ENCODE results near the gene ITPR1.

The ITPR1 gene

DNA sequence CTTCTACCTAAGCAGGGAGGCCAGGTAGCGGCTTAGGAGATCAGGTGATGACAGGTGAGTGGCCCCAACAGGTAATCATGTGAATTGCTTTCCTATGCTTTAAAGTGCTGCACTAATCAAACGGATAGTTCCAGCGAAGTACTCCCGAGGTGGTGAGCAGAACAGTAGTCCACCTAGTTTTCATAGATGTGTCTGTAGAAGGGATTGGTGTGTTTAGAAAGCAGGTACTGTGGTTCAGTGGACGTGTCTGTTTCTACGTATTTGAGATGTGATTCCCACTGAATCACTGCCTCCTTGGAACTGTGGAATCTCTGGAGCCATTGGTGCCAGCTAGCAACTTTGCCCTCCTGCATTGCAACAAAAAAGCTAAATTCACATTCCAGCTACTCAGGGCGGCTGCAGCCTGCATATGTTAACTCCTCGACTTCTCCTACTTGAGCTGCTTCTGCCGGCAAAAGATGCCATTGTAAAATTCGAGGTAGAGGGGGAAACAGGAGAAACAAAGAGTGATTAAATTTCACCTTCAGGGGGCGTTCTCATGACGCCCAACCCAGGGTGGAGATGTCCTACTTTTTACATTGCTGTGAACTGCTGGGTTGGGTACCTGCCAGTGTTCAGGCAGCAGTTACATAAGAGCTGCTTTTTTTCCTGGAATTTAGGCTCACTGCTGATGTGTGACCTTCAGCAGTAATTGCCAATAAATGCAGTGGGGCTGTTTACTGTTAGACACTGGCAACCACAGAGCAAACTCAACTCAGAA, 227.3 kb downstream of the ITPR1 start:
- peak; percentile 50 for ATAC-seq
- no peak for TF ChIP-seq ESRRG (CRISPR knock-in tag; IDR thresholded peaks at IDR 0.05)
- no peak for TF ChIP-seq ARNTL (CRISPR knock-in tag; IDR thresholded peaks at IDR 0.05; ENCODE audit: borderline replicate concordance, low read depth)

- ATAC-seq, result peak; percentile 80
- TF ChIP-seq ISL1 (CRISPR knock-in tag; IDR thresholded peaks at IDR 0.05) (peak; percentile 34; the same call in 1 of the 2 replicates), ZNF8 (CRISPR knock-in tag; IDR thresholded peaks at IDR 0.05) (no peak), CSDC2 (CRISPR knock-in tag; IDR thresholded peaks at IDR 0.05) (0 out of 2 replicates have a peak, but pooled peaks have one; percentile 63), ESRRG (CRISPR knock-in tag; IDR thresholded peaks at IDR 0.05) (no peak), OSR1 (CRISPR knock-in tag; IDR thresholded peaks at IDR 0.05) (no peak), ZFP30 (CRISPR knock-in tag; IDR thresholded peaks at IDR 0.05) (no peak), PATZ1 (CRISPR knock-in tag; IDR thresholded peaks at IDR 0.05; ENCODE audit: borderline replicate concordance) (no peak), ZFP3 (CRISPR knock-in tag; IDR thresholded peaks at IDR 0.05) (no peak)
- TF ChIP-seq, protein P1, sequence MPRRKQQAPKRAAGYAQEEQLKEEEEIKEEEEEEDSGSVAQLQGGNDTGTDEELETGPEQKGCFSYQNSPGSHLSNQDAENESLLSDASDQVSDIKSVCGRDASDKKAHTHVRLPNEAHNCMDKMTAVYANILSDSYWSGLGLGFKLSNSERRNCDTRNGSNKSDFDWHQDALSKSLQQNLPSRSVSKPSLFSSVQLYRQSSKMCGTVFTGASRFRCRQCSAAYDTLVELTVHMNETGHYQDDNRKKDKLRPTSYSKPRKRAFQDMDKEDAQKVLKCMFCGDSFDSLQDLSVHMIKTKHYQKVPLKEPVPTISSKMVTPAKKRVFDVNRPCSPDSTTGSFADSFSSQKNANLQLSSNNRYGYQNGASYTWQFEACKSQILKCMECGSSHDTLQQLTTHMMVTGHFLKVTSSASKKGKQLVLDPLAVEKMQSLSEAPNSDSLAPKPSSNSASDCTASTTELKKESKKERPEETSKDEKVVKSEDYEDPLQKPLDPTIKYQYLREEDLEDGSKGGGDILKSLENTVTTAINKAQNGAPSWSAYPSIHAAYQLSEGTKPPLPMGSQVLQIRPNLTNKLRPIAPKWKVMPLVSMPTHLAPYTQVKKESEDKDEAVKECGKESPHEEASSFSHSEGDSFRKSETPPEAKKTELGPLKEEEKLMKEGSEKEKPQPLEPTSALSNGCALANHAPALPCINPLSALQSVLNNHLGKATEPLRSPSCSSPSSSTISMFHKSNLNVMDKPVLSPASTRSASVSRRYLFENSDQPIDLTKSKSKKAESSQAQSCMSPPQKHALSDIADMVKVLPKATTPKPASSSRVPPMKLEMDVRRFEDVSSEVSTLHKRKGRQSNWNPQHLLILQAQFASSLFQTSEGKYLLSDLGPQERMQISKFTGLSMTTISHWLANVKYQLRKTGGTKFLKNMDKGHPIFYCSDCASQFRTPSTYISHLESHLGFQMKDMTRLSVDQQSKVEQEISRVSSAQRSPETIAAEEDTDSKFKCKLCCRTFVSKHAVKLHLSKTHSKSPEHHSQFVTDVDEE (CRISPR knock-in tag; IDR thresholded peaks at IDR 0.05), result no peak
Measured at GRCh38 chr3:4721511-4721911, 228.4 kb downstream of the ITPR1 start.

DNA sequence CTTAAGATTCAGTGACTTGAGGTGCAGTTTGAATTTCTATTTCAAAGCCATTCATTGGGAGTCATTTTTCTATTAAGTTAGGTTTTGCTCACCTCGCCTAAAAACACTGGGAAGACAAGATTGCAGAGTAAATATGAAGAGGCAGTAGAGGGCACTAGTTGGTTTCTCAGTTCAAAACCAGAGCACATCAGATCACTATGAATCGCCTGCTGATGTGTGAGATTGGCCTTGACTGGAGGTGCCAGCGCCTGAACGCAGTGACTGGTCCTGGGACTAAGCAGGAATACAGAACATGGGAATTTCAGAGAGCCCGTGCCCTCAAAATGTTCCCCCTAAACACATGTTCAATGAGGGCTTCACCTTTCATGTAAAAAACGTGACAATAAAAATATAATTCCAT, 229.0 kb downstream of the ITPR1 start:
- peak; percentile 78 for ATAC-seq
- TF ChIP-seq PATZ1 (CRISPR knock-in tag; IDR thresholded peaks at IDR 0.05; ENCODE audit: borderline replicate concordance) (no peak), GLIS3 (CRISPR knock-in tag; IDR thresholded peaks at IDR 0.05) (no peak), ZNF8 (CRISPR knock-in tag; IDR thresholded peaks at IDR 0.05) (no peak), POU6F1 (CRISPR knock-in tag; IDR thresholded peaks at IDR 0.05; ENCODE audit: borderline replicate concordance, low read depth) (no peak), CSDC2 (CRISPR knock-in tag; IDR thresholded peaks at IDR 0.05) (no peak)
- TF ChIP-seq, protein P2, sequence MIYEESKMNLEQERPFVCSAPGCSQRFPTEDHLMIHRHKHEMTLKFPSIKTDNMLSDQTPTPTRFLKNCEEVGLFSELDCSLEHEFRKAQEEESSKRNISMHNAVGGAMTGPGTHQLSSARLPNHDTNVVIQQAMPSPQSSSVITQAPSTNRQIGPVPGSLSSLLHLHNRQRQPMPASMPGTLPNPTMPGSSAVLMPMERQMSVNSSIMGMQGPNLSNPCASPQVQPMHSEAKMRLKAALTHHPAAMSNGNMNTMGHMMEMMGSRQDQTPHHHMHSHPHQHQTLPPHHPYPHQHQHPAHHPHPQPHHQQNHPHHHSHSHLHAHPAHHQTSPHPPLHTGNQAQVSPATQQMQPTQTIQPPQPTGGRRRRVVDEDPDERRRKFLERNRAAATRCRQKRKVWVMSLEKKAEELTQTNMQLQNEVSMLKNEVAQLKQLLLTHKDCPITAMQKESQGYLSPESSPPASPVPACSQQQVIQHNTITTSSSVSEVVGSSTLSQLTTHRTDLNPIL (CRISPR knock-in tag; IDR thresholded peaks at IDR 0.05; ENCODE audit: low read depth), result no peak

- no peak for ATAC-seq
- TF ChIP-seq BACH2 (CRISPR knock-in tag; IDR thresholded peaks at IDR 0.05; ENCODE audit: borderline replicate concordance) (no peak), ARNTL (CRISPR knock-in tag; IDR thresholded peaks at IDR 0.05; ENCODE audit: borderline replicate concordance, low read depth) (no peak), PPARA (CRISPR knock-in tag; IDR thresholded peaks at IDR 0.05; ENCODE audit: borderline replicate concordance) (no peak), CSRNP3 (CRISPR knock-in tag; IDR thresholded peaks at IDR 0.05) (no peak), ZFP30 (CRISPR knock-in tag; IDR thresholded peaks at IDR 0.05) (no peak), ZNF565 (CRISPR knock-in tag; conservative IDR thresholded peaks at IDR 0.05; ENCODE audit: low read depth) (no peak), ZFP3 (CRISPR knock-in tag; IDR thresholded peaks at IDR 0.05) (no peak), TOX (CRISPR knock-in tag; IDR thresholded peaks at IDR 0.05; ENCODE audit: borderline replicate concordance) (no peak), POU6F1 (CRISPR knock-in tag; IDR thresholded peaks at IDR 0.05; ENCODE audit: borderline replicate concordance, low read depth) (no peak), ZNF8 (CRISPR knock-in tag; IDR thresholded peaks at IDR 0.05) (no peak), CSDC2 (CRISPR knock-in tag; IDR thresholded peaks at IDR 0.05) (no peak)
Measured at GRCh38 chr3:4724051-4724629, 231.0 kb downstream of the ITPR1 start.

Data from SK-N-SH treated with all-trans-retinoic acid at 6 μM for 48 hours (cell line).